Parathyroid adenoma (tissue), 2 donors: ENCODE measurements around the gene SDCBP2.

Experiments
- H2AFZ ChIP-seq: fragments of 300-600 bp; sonication (generic); one replicate; pipeline ENCODE4 v1.7.0; 2017; ENCODE audit warnings: antibody characterized with exemption, mild to moderate bottlenecking
- H3K27ac ChIP-seq: fragments of 300-600 bp; sonication (generic); one replicate; pipeline ENCODE4 v1.7.0; 2017
- H3K27me3 ChIP-seq: fragments of 300-600 bp; sonication (generic); one replicate; pipeline ENCODE4 v1.7.0; 2017; ENCODE audit warnings: low read length; ENCODE audit not compliant: control insufficient read depth, insufficient read depth
- H3K36me3 ChIP-seq: fragments of 300-600 bp; sonication (generic); one replicate; pipeline ENCODE4 v1.7.0; 2017; ENCODE audit warnings: low read length; ENCODE audit not compliant: control insufficient read depth, insufficient read depth
- H3K4me1 ChIP-seq: fragments of 300-600 bp; sonication (generic); one replicate; pipeline ENCODE4 v1.7.0; 2017; ENCODE audit warnings: control low read depth
- H3K4me2 ChIP-seq: fragments of 300-600 bp; sonication (generic); one replicate; pipeline ENCODE4 v1.7.0; 2017; ENCODE audit warnings: low read length
- H3K4me3 ChIP-seq: fragments of 300-600 bp; sonication (generic); one replicate; pipeline ENCODE4 v1.7.0; 2017; ENCODE audit warnings: low read depth, low read length
- H3K79me2 ChIP-seq: fragments of 300-600 bp; sonication (generic); one replicate; pipeline ENCODE4 v1.7.0; 2017; ENCODE audit warnings: control low read depth
- H3K9ac ChIP-seq: fragments of 300-600 bp; sonication (generic); one replicate; pipeline ENCODE4 v1.7.0; 2017; ENCODE audit warnings: mild to moderate bottlenecking
- H3K9me3 ChIP-seq: fragments of 300-600 bp; sonication (generic); one replicate; pipeline ENCODE4 v1.7.0; 2017; ENCODE audit warnings: low read length; ENCODE audit not compliant: control insufficient read depth
- CTCF ChIP-seq: fragments of 300-600 bp; sonication (generic); IDR thresholded peaks from one replicate; pipeline ENCODE4 v1.7.0; 2017; ENCODE audit warnings: antibody characterized with exemption, mild to moderate bottlenecking
- donor health status: primary hyperparathyroidism.

SDCBP2 gene

GRCh38 chr20:1319462-1319861, 9.5 kb downstream of the SDCBP2 start:
- TF ChIP-seq CTCF, result no peak
- H3K79me2 ChIP-seq, result no peaks in the 10 kb centered on the region
- no peaks in the 10 kb centered on the region for H3K4me1 ChIP-seq
- H3K36me3 ChIP-seq, result no peaks in the 10 kb centered on the region
- H2AFZ ChIP-seq, result no peak overlapping the region
- no peaks in the 10 kb centered on the region for H3K27me3 ChIP-seq
- H3K9ac ChIP-seq, result no peak overlapping the region
- no peak overlapping the region for H3K4me2 ChIP-seq
- H3K9me3 ChIP-seq, result no peaks in the 10 kb centered on the region
- H3K4me3 ChIP-seq, result no peak overlapping the region
- H3K27ac ChIP-seq, result no peak overlapping the region

- H3K27ac ChIP-seq, result no peak overlapping the region
These were observed 9.9 kb downstream of the SDCBP2 start for GRCh38 chr20:1319051-1319450.

GRCh38 chr20:1317545-1318255, 11.2 kb downstream of the SDCBP2 start:
- no peaks in the 10 kb centered on the region for H3K4me1 ChIP-seq
- H3K27me3 ChIP-seq, result no peaks in the 10 kb centered on the region
- no peaks in the 10 kb centered on the region for H3K79me2 ChIP-seq
- TF ChIP-seq CTCF, result no peak
- no peak overlapping the region for H3K27ac ChIP-seq
- no peaks in the 10 kb centered on the region for H3K36me3 ChIP-seq
- no peak overlapping the region for H3K4me2 ChIP-seq
- H3K9me3 ChIP-seq, result no peaks in the 10 kb centered on the region
- no peak overlapping the region for H2AFZ ChIP-seq
- H3K9ac ChIP-seq, result no peak overlapping the region
- no peak overlapping the region for H3K4me3 ChIP-seq

More at GRCh38 chr20:1319051-1319450, 9.9 kb downstream of the SDCBP2 start:
- no peaks in the 10 kb centered on the region for H3K9me3 ChIP-seq
- H3K4me2 ChIP-seq, result no peak overlapping the region
- H2AFZ ChIP-seq, result no peak overlapping the region
- H3K79me2 ChIP-seq, result no peaks in the 10 kb centered on the region
- no peak overlapping the region for H3K4me3 ChIP-seq
- H3K4me1 ChIP-seq, result no peaks in the 10 kb centered on the region
- TF ChIP-seq CTCF, result no peak
- H3K9ac ChIP-seq, result no peak overlapping the region
- no peaks in the 10 kb centered on the region for H3K36me3 ChIP-seq
- no peaks in the 10 kb centered on the region for H3K27me3 ChIP-seq

GRCh38 chr20:1315804-1316203, 13.1 kb downstream of the SDCBP2 start:
- H3K4me3 ChIP-seq, result no peak overlapping the region
- no peaks in the 10 kb centered on the region for H3K79me2 ChIP-seq
- H3K36me3 ChIP-seq, result no peaks in the 10 kb centered on the region
- TF ChIP-seq CTCF, result no peak
- H3K9me3 ChIP-seq, result no peaks in the 10 kb centered on the region
- no peak overlapping the region for H2AFZ ChIP-seq
- no peak overlapping the region for H3K27ac ChIP-seq
- H3K4me1 ChIP-seq, result no peaks in the 10 kb centered on the region
- no peak overlapping the region for H3K9ac ChIP-seq
- no peaks in the 10 kb centered on the region for H3K27me3 ChIP-seq
- no peak overlapping the region for H3K4me2 ChIP-seq
